Mucosa of stomach (tissue), 1 donor: ENCODE results near the gene AKR1D1.

Experiments
- H3K27me3 ChIP-seq: one replicate; pipeline ENCODE4 v1.7.0; 2013; ENCODE audit warnings: mild to moderate bottlenecking, low read length; ENCODE audit not compliant: control insufficient read depth, insufficient read depth
- H3K36me3 ChIP-seq: one replicate; pipeline ENCODE4 v1.7.0; 2013; ENCODE audit warnings: low read length; ENCODE audit not compliant: control insufficient read depth, insufficient read depth
- H3K4me1 ChIP-seq: one replicate; pipeline ENCODE4 v1.7.0; 2013; ENCODE audit warnings: mild to moderate bottlenecking, low read length; ENCODE audit not compliant: control insufficient read depth, insufficient read depth
- H3K4me3 ChIP-seq: one replicate; pipeline ENCODE4 v1.7.0; 2013; ENCODE audit warnings: low read length
- H3K9ac ChIP-seq: one replicate; pipeline ENCODE4 v1.7.0; 2013; ENCODE audit warnings: mild to moderate bottlenecking, low read length, moderate library complexity
- H3K9me3 ChIP-seq: one replicate; pipeline ENCODE4 v1.7.0; 2013; ENCODE audit warnings: mild to moderate bottlenecking, low read length, moderate library complexity; ENCODE audit not compliant: control insufficient read depth
- donor health status: Pancreatic carcinoma.

The AKR1D1 gene

GRCh38 chr7:138158739-138159528, 82.7 kb downstream of the AKR1D1 start:
- Histone ChIP-seq H3K4me1 (no peaks in the 10 kb centered on the region), H3K4me3 (no peak overlapping the region), H3K27me3 (no peaks in the 10 kb centered on the region), H3K9me3 (no peaks in the 10 kb centered on the region), H3K36me3 (no peaks in the 10 kb centered on the region), H3K9ac (no peak overlapping the region)

GRCh38 chr7:138161600-138162081, 85.4 kb downstream of the AKR1D1 start:
- Histone ChIP-seq H3K9me3 (no peaks in the 10 kb centered on the region), H3K4me1 (no peaks in the 10 kb centered on the region), H3K4me3 (no peak overlapping the region), H3K27me3 (no peaks in the 10 kb centered on the region), H3K36me3 (no peaks in the 10 kb centered on the region), H3K9ac (no peak overlapping the region)

GRCh38 chr7:138162236-138162635, 86.0 kb downstream of the AKR1D1 start:
- no peak overlapping the region for H3K9ac ChIP-seq
- no peaks in the 10 kb centered on the region for H3K4me1 ChIP-seq
- H3K36me3 ChIP-seq: no peaks in the 10 kb centered on the region
- no peaks in the 10 kb centered on the region for H3K9me3 ChIP-seq
- H3K4me3 ChIP-seq: no peak overlapping the region
- H3K27me3 ChIP-seq: no peaks in the 10 kb centered on the region

GRCh38 chr7:138163800-138164199, 87.5 kb downstream of the AKR1D1 start:
- no peaks in the 10 kb centered on the region for H3K36me3 ChIP-seq
- H3K4me3 ChIP-seq: no peak overlapping the region

GRCh38 chr7:138164804-138165203, 88.5 kb downstream of the AKR1D1 start:
- no peaks in the 10 kb centered on the region for H3K36me3 ChIP-seq
- H3K27me3 ChIP-seq: no peaks in the 10 kb centered on the region
- no peaks in the 10 kb centered on the region for H3K9me3 ChIP-seq
- H3K9ac ChIP-seq: no peak overlapping the region
- no peak overlapping the region for H3K4me3 ChIP-seq
- H3K4me1 ChIP-seq: no peaks in the 10 kb centered on the region

More at GRCh38 chr7:138163800-138164199, 87.5 kb downstream of the AKR1D1 start:
- no peaks in the 10 kb centered on the region for H3K27me3 ChIP-seq
- H3K4me1 ChIP-seq: no peaks in the 10 kb centered on the region
- no peak overlapping the region for H3K9ac ChIP-seq
- H3K9me3 ChIP-seq: no peaks in the 10 kb centered on the region

- Histone ChIP-seq H3K4me1 (no peaks in the 10 kb centered on the region), H3K27me3 (no peaks in the 10 kb centered on the region), H3K36me3 (no peaks in the 10 kb centered on the region), H3K4me3 (no peak overlapping the region), H3K9ac (no peak overlapping the region), H3K9me3 (no peaks in the 10 kb centered on the region)
These were observed 90.4 kb downstream of the AKR1D1 start for GRCh38 chr7:138166681-138167080.

- Histone ChIP-seq H3K4me3 (no peak overlapping the region), H3K27me3 (no peaks in the 10 kb centered on the region), H3K36me3 (no peaks in the 10 kb centered on the region), H3K9me3 (no peaks in the 10 kb centered on the region), H3K4me1 (no peaks in the 10 kb centered on the region), H3K9ac (no peak overlapping the region)
These were observed 91.0 kb downstream of the AKR1D1 start for GRCh38 chr7:138167222-138167621.

- Histone ChIP-seq H3K4me1 (no peaks in the 10 kb centered on the region), H3K27me3 (no peaks in the 10 kb centered on the region), H3K4me3 (no peak overlapping the region), H3K36me3 (no peaks in the 10 kb centered on the region), H3K9me3 (no peaks in the 10 kb centered on the region), H3K9ac (no peak overlapping the region)
These were observed 91.6 kb downstream of the AKR1D1 start for GRCh38 chr7:138167869-138168296.
